GM12878 (cell line): Measurements from ENCODE around the gene PAQR8. TPM values are rescaled to one million over a fixed set of nuclear protein-coding genes. Genes with fewer than 3 reads are reported as not detected.
A peak's percentile ranks its signal among the peaks of the same experiment; 100 is the strongest.

Source experiments
- ATAC-seq: fragments of 200-7000 bp; cut with Tn5 transposase; 3 replicates; pipeline ENCODE4 v1.9.1; 2020; ENCODE audit warnings: mild to moderate bottlenecking, moderate library complexity
- BruUV-seq: library from RNA; stranded (reverse); fragments of 400-500 nt; replicated peaks from 2 replicates; lab custom pipeline; 2021; lab: Mats Ljungman, UMichigan
- CTCF ChIA-PET: fragments of 300-600 bp; sonication (Branson Sonifier 250); formaldehyde crosslinking; extraction: SDS; loops from one replicate; lab custom pipeline; 2021; ENCODE audit warnings: inconsistent platforms; lab: Yijun Ruan, JAX
- POLR2A ChIA-PET: fragments of 350-600 bp; formaldehyde crosslinking; extraction: SDS; loops from one replicate; lab custom pipeline; 2021; ENCODE audit warnings: inconsistent platforms; lab: Charles Lee
- RAD21 ChIA-PET: fragments of 300-600 bp; sonication (Branson Sonifier 250); formaldehyde crosslinking; loops from one replicate; lab custom pipeline; 2023; ENCODE audit warnings: antibody characterized with exemption; ENCODE audit not compliant: unreplicated experiment; lab: Charles Lee
- SMC1A ChIA-PET: fragments of 300-600 bp; sonication (Branson Sonifier 250); formaldehyde crosslinking; loops from one replicate; lab custom pipeline; 2023; ENCODE audit not compliant: unreplicated experiment, uncharacterized antibody; lab: Charles Lee
- DNase-seq: peaks from one replicate; pipeline ENCODE4 v3.0.0-alpha.2; 2011; ENCODE audit warnings: low read depth, low spot score
- FAIRE-seq: peaks from 3 replicates; lab custom pipeline; 2011; peaks lifted over from hg19 to GRCh38; lab: Jason Lieb, UNC
- H2AFZ ChIP-seq: 2 replicates; pipeline ENCODE4 v1.6.0; 2011; ENCODE audit warnings: low read depth, low read length, control low read depth; ENCODE audit not compliant: control insufficient read depth
- H3K27ac ChIP-seq: 2 replicates; pipeline ENCODE4 v1.5.1; 2011; ENCODE audit warnings: control low read depth; ENCODE audit not compliant: control insufficient read depth, insufficient read depth
- H3K27me3 ChIP-seq, 2 experiments: replicated peaks in 1 of 2; 2 replicates each; pipeline versions ENCODE4 v1.6.0 to v1.6.1; 2011; ENCODE audit warnings: low read length in 1 of 2; ENCODE audit not compliant: control insufficient read depth in 2 of 2, insufficient read depth in 2 of 2
- H3K36me3 ChIP-seq, 2 experiments: 2 replicates each; pipeline ENCODE4 v1.5.1; 2011; ENCODE audit warnings: low read length in 1 of 2; ENCODE audit not compliant: control insufficient read depth in 2 of 2, insufficient read depth in 2 of 2
- H3K4me1 ChIP-seq: 2 replicates; pipeline ENCODE4 v1.6.1; 2011; ENCODE audit warnings: mild to moderate bottlenecking, low read length, moderate library complexity, mixed read lengths; ENCODE audit not compliant: control insufficient read depth, insufficient read depth
- H3K4me2 ChIP-seq: 2 replicates; pipeline ENCODE4 v1.6.0; 2011; ENCODE audit warnings: control low read depth; ENCODE audit not compliant: control insufficient read depth, insufficient read depth
- H3K4me3 ChIP-seq: fragments of 200-600 bp; sonication (generic); 2 replicates; pipeline ENCODE4 v1.5.1; 2016
- H3K79me2 ChIP-seq: 2 replicates; pipeline ENCODE4 v1.6.0; 2011; ENCODE audit warnings: low read length; ENCODE audit not compliant: control insufficient read depth, insufficient read depth
- H3K9ac ChIP-seq: 2 replicates; pipeline ENCODE4 v1.8.0; 2011; ENCODE audit warnings: low read length, control low read depth, mixed read lengths; ENCODE audit not compliant: control insufficient read depth, insufficient read depth
- H3K9me3 ChIP-seq: replicated peaks from 3 replicates; pipeline ENCODE4 v1.5.1; 2011; ENCODE audit warnings: mild to moderate bottlenecking, low read length; ENCODE audit not compliant: control insufficient read depth, insufficient read depth
- H4K20me1 ChIP-seq: 2 replicates; pipeline ENCODE4 v1.6.0; 2011; ENCODE audit not compliant: control insufficient read depth, insufficient read depth
- CREM ChIP-seq: IDR thresholded peaks from 2 replicates; pipeline ENCODE4 v1.6.1; 2014; ENCODE audit warnings: antibody characterized with exemption, low read depth
- RUNX3 ChIP-seq: IDR thresholded peaks from 2 replicates; pipeline ENCODE4 v1.6.1; 2012; ENCODE audit warnings: low read length, inconsistent platforms
- SREBF1 ChIP-seq: IDR thresholded peaks from 2 replicates; pipeline ENCODE4 v1.6.1; 2012; ENCODE audit warnings: mild to moderate bottlenecking, low read length
- ZSCAN29 ChIP-seq: fragments of 450-650 bp; IDR thresholded peaks from 2 replicates; pipeline ENCODE4 v1.6.1; 2017; ENCODE audit warnings: mild to moderate bottlenecking, moderate library complexity
- WGBS: methylation state at CpG from one replicate; pipeline ENCODE4 v1.1.6; 2016; ENCODE audit warnings: low lambda C conversion rate; ENCODE audit not compliant: insufficient replicate concordance, insufficient coverage; ENCODE audit errors: missing lambda C conversion rate; 5-methylcytosine and 5-hydroxymethylcytosine counted together
- in situ Hi-C: fragments of 300-500 bp; cut with MboI; formaldehyde crosslinking; loops from 9 replicates; pipeline ENCODE4 v1.14.3; 2018; ENCODE audit warnings: mixed read lengths
- intact Hi-C: fragments of 100-400 bp; cut with micrococcal nuclease; formaldehyde crosslinking; loops from one replicate; pipeline ENCODE4 v1.14.2; 2022; ENCODE audit not compliant: unreplicated experiment
- polyA plus RNA-seq, 11 experiments: library from polyadenylated mRNA; depleted of rRNA in 4 of 11; unstranded in 6 of 11; stranded (reverse) in 5 of 11; fragments of >200 nt; fragmentation: Nextera tagmentation in 4 of 11; fragmentation: Illumina TruSeq in 1 of 11; extraction: Ambion mirVana in 4 of 11; extraction: Trizol in 1 of 11; gene quantifications; 1 replicate in 1 of 11; 2 replicates in 10 of 11; pipeline versions ENCODE4 v1.2.1 to v1.2.3, GENCODE V29; 2011 to 2016; ENCODE audit warnings: inconsistent platforms in 2 of 11, missing spikeins in 2 of 11, low read depth in 1 of 11
- total RNA-seq, 4 experiments: library from RNA; depleted of rRNA in 3 of 4; stranded (reverse); fragments of >200 nt in 3 of 4; fragmentation: Illumina TruSeq in 1 of 4; extraction: Trizol in 1 of 4; gene quantifications; 2 replicates each; pipeline versions ENCODE4 v1.2.1 to v1.2.3, GENCODE V29; 2013 to 2021
- TF ChIP-seq, protein P1 (sequence below): IDR thresholded peaks from 2 replicates; pipeline ENCODE4 v1.6.1; 2011; ENCODE audit warnings: borderline replicate concordance, low read depth, mild to moderate bottlenecking, moderate library complexity, mixed read lengths, low read length; ENCODE audit not compliant: insufficient read depth; ENCODE audit errors: extremely low read length

PAQR8 gene
- total and polyA plus RNA-seq, 10 of the 15 experiments (the other 5 are each of a cell fraction or from before 2014, with no cell fraction given), result 3.9 to 22.4 (median 14.6) TPM

DNA sequence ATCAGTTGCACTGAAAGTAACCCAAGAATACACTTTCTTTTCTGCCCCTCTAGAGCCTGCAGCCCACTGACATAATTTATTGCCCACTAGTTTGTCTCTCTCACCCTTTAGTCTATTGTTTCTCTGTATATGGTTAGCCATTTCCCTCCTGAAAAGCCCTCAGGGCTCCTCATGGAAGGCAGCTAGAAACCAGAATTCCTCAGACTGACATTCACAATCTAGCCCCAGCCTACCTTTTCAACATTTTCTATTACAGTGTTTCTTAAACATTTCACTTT, 21.4 kb upstream of the PAQR8 start (continued):
- TF ChIP-seq, protein P1, sequence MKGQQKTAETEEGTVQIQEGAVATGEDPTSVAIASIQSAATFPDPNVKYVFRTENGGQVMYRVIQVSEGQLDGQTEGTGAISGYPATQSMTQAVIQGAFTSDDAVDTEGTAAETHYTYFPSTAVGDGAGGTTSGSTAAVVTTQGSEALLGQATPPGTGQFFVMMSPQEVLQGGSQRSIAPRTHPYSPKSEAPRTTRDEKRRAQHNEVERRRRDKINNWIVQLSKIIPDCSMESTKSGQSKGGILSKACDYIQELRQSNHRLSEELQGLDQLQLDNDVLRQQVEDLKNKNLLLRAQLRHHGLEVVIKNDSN, result no peak

DNA sequence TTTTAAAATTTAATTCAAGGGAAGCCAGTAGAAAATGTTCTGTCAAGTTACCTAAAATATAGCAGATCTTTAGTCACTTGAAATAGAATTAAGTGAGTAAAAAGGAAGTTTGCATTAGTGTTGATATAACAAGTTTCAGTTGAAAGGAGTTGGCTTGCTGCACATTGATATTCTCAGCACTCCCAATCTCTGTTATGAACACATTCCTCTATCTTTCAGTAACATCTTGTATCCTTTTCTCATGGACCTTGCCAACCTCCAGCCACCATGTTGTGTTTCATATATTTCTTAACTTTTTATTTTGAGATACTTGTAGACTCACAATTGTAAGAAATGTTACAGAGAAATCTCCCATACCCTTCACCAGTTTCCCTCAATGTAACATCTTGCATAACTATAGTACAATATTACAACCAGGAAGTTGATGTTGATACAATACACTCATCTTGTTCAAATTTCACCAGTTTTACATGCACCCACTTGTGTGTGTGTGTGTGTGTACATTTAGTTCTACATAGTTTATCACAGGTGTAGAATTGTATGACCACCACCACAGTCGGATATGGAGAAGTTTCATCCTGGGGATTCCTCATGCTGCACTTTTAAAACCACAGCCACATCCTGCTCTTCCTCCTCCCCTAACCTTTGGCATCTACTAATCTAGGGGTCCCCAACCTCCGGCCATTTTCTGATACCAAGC, 20.2 kb upstream of the PAQR8 start:
- Histone ChIP-seq H3K27ac (no peak overlapping the region), H3K4me2 (no peak overlapping the region), H4K20me1 (no peaks in the 10 kb centered on the region), H3K4me3 (no peak overlapping the region), H3K4me1 (peaks cover 16% of the 10 kb centered on the region), H2AFZ (peak overlapping the region; percentile 26; the same call in 1 of the 2 replicates), H3K9ac (no peak overlapping the region), H3K36me3 (no peaks in the 10 kb centered on the region), H3K27me3 (no peaks in the 10 kb centered on the region), H3K9me3 (no peaks in the 10 kb centered on the region), H3K79me2 (no peaks in the 10 kb centered on the region)
- no TSS peak for BruUV-seq
- RAD21 ChIA-PET, result interaction anchor here (0.7 to 1.0 kb wide), 3 partner anchors 11 to 92 kb away, joined by 3 to 4 read pairs (median 3); no protein-coding TSS in a partner anchor
- POLR2A ChIA-PET, result interaction anchor here (0.9 to 1.5 kb wide), 2 partner anchors 11 kb away, joined by 4 to 5 read pairs; no protein-coding TSS in a partner anchor
- TF ChIP-seq SREBF1 (no peak), RUNX3 (peak; percentile 62), ZSCAN29 (no peak), CREM (no peak)
- FAIRE-seq (peak; percentile 23), DNase-seq (no peak), ATAC-seq (no peak; the same call in 2 of the 3 replicates)
- intact Hi-C loops, result no loop called here
- WGBS, result 50% methylated on average over 2 of the region's 2 CpGs
- SMC1A ChIA-PET, result interaction anchor here (0.7 to 1.7 kb wide), 9 partner anchors 10 to 60 kb away, joined by 3 to 7 read pairs (median 3); partner anchors contain the start of gene PAQR8
- in situ Hi-C loops, result no loop called here
- CTCF ChIA-PET, result interaction anchor here (0.8 to 1.8 kb wide), 4 partner anchors 14 to 77 kb away, joined by 3 to 5 read pairs (median 4); no protein-coding TSS in a partner anchor
